Activated CD8-positive, alpha-beta memory T cell treated with anti-CD3 and anti-CD28 coated beads, Interleukin-2, amount 10 ng/mL, durations not matched to agents 7 days and 5 days (primary cell): ENCODE measurements around the gene DIAPH1. TPM values are rescaled to one million over a fixed set of nuclear protein-coding genes. Genes with fewer than 3 reads are reported as not detected.

Experiments
- ATAC-seq: fragments of 150-1000 bp; cut with Tn5 transposase; one replicate; pipeline ENCODE4 v1.10.0; 2021; ENCODE audit warnings: moderate library complexity
- CTCF ChIA-PET: fragments of 350-600 bp; sonication (Branson Sonifier 250); formaldehyde crosslinking; loops from one replicate; lab custom pipeline; 2021; ENCODE audit warnings: antibody characterized with exemption; lab: Charles Lee
- DNase-seq: peaks from one replicate; pipeline ENCODE4 v3.0.0-alpha.2; 2020
- H3K27ac Mint-ChIP-seq: one replicate; pipeline ENCODE4 v1.8.0; 2021; ENCODE audit warnings: mild to moderate bottlenecking, mixed read lengths
- H3K27me3 Mint-ChIP-seq: one replicate; pipeline ENCODE4 v1.8.0; 2021; ENCODE audit warnings: mixed read lengths
- H3K36me3 Mint-ChIP-seq: one replicate; pipeline ENCODE4 v1.8.0; 2021; ENCODE audit warnings: mild to moderate bottlenecking, mixed read lengths
- H3K4me1 Mint-ChIP-seq: one replicate; pipeline ENCODE4 v1.8.0; 2021; ENCODE audit warnings: mixed read lengths
- H3K4me3 Mint-ChIP-seq: one replicate; pipeline ENCODE4 v1.8.0; 2021; ENCODE audit warnings: mild to moderate bottlenecking, moderate library complexity, mixed read lengths
- H3K9me3 Mint-ChIP-seq: one replicate; pipeline ENCODE4 v1.8.0; 2022; ENCODE audit warnings: low read depth, mixed read lengths
- total RNA-seq, 2 experiments: library from RNA; stranded (reverse); gene quantifications; one replicate each; pipeline ENCODE4 v1.2.3, GENCODE V29; 2021

Gene DIAPH1
- total RNA-seq, 2 experiments from 2014 or later = 284 to 295 TPM

GRCh38 chr5:141603923-141604717 is 14.7 kb downstream of the DIAPH1 start:
- peaks cover 81% of the 10 kb centered on the region for H3K4me1 Mint-ChIP-seq
- peak overlapping the region; percentile 68 for H3K4me3 Mint-ChIP-seq
- no peak for DNase-seq
- no peaks in the 10 kb centered on the region for H3K9me3 Mint-ChIP-seq
- peaks cover 18% of the 10 kb centered on the region for H3K36me3 Mint-ChIP-seq
- peak overlapping the region; percentile 95 for H3K27ac Mint-ChIP-seq
- no peaks in the 10 kb centered on the region for H3K27me3 Mint-ChIP-seq
- CTCF ChIA-PET = interaction anchor here (0.9 to 13.7 kb wide), 6 partner anchors 12 to 47 kb away, joined by 3 to 274 read pairs (median 6); partner anchors contain the start of genes DIAPH1 and FCHSD1
- ATAC-seq = peak; percentile 32

GRCh38 chr5:141602606-141603005 is 16.2 kb downstream of the DIAPH1 start:
- CTCF ChIA-PET = interaction anchor here (0.6 to 13.7 kb wide), 4 partner anchors 11 to 36 kb away, joined by 3 to 274 read pairs (median 64); partner anchors contain the start of gene DIAPH1

GRCh38 chr5:141598391-141599345 is 20.1 kb downstream of the DIAPH1 start:
- Mint-ChIP-seq H3K27ac (peak overlapping the region; percentile 67), H3K36me3 (peaks cover 26% of the 10 kb centered on the region), H3K4me3 (no peak overlapping the region), H3K4me1 (peaks cover 70% of the 10 kb centered on the region), H3K9me3 (no peaks in the 10 kb centered on the region), H3K27me3 (no peaks in the 10 kb centered on the region)
- CTCF ChIA-PET = interaction anchor here (0.7 to 13.7 kb wide), 9 partner anchors 8 to 93 kb away, joined by 3 to 274 read pairs (median 4); partner anchors contain the start of genes DIAPH1, FCHSD1, HDAC3 and RELL2
- ATAC-seq = peak; percentile 75
- no peak for DNase-seq

More at GRCh38 chr5:141602606-141603005, 16.2 kb downstream of the DIAPH1 start:
- H3K9me3 Mint-ChIP-seq = no peaks in the 10 kb centered on the region
- no peaks in the 10 kb centered on the region for H3K27me3 Mint-ChIP-seq
- H3K4me1 Mint-ChIP-seq = peaks cover 82% of the 10 kb centered on the region
- peak overlapping the region; percentile 75 for H3K27ac Mint-ChIP-seq
- DNase-seq (no peak), ATAC-seq (no peak)
- H3K36me3 Mint-ChIP-seq = peaks cover 20% of the 10 kb centered on the region
- no peak overlapping the region for H3K4me3 Mint-ChIP-seq

GRCh38 chr5:141597814-141598213 is 21.0 kb downstream of the DIAPH1 start:
- DNase-seq (no peak), ATAC-seq (no peak)
- H3K4me1 Mint-ChIP-seq = peaks cover 69% of the 10 kb centered on the region
- CTCF ChIA-PET = interaction anchor here (0.7 to 13.7 kb wide), 9 partner anchors 9 to 94 kb away, joined by 3 to 274 read pairs (median 4); partner anchors contain the start of genes DIAPH1, FCHSD1, HDAC3 and RELL2
- H3K9me3 Mint-ChIP-seq = no peaks in the 10 kb centered on the region
- no peak overlapping the region for H3K4me3 Mint-ChIP-seq
- H3K36me3 Mint-ChIP-seq = peaks cover 29% of the 10 kb centered on the region
- H3K27ac Mint-ChIP-seq = peak overlapping the region; percentile 72
- no peaks in the 10 kb centered on the region for H3K27me3 Mint-ChIP-seq

- no peaks in the 10 kb centered on the region for H3K27me3 Mint-ChIP-seq
- peaks cover 27% of the 10 kb centered on the region for H3K36me3 Mint-ChIP-seq
Measured at GRCh38 chr5:141597394-141597793, 21.4 kb downstream of the DIAPH1 start.

GRCh38 chr5:141596867-141597266 is 21.9 kb downstream of the DIAPH1 start:
- Mint-ChIP-seq H3K27ac (peak overlapping the region; percentile 72), H3K4me3 (no peak overlapping the region), H3K9me3 (no peaks in the 10 kb centered on the region), H3K4me1 (peaks cover 71% of the 10 kb centered on the region), H3K36me3 (peaks cover 28% of the 10 kb centered on the region), H3K27me3 (no peaks in the 10 kb centered on the region)
- CTCF ChIA-PET = interaction anchor here (0.7 to 13.7 kb wide), 7 partner anchors 9 to 41 kb away, joined by 3 to 274 read pairs (median 4); partner anchors contain the start of genes DIAPH1, HDAC3 and RELL2
- ATAC-seq (no peak), DNase-seq (no peak)

More at GRCh38 chr5:141597394-141597793, 21.4 kb downstream of the DIAPH1 start:
- no peak for ATAC-seq
- Mint-ChIP-seq H3K27ac (peak overlapping the region; percentile 72), H3K4me3 (no peak overlapping the region), H3K9me3 (no peaks in the 10 kb centered on the region), H3K4me1 (peaks cover 70% of the 10 kb centered on the region)
- DNase-seq = no peak
- CTCF ChIA-PET = interaction anchor here (0.7 to 13.7 kb wide), 9 partner anchors 9 to 54 kb away, joined by 3 to 274 read pairs (median 4); partner anchors contain the start of genes DIAPH1, FCHSD1, HDAC3 and RELL2

- CTCF ChIA-PET = interaction anchor here (0.7 to 7.9 kb wide), 4 partner anchors 15 to 47 kb away, joined by 4 to 375 read pairs (median 122); partner anchors contain the start of genes DIAPH1, HDAC3 and RELL2
- H3K9me3 Mint-ChIP-seq = no peaks in the 10 kb centered on the region
- no peaks in the 10 kb centered on the region for H3K27me3 Mint-ChIP-seq
- DNase-seq (no peak), ATAC-seq (no peak)
- peaks cover 52% of the 10 kb centered on the region for H3K36me3 Mint-ChIP-seq
- H3K4me1 Mint-ChIP-seq = peaks cover 32% of the 10 kb centered on the region
- H3K4me3 Mint-ChIP-seq = no peak overlapping the region
- H3K27ac Mint-ChIP-seq = no peak overlapping the region
Measured at GRCh38 chr5:141590127-141590526, 28.7 kb downstream of the DIAPH1 start.

GRCh38 chr5:141586246-141586645 is 32.6 kb downstream of the DIAPH1 start:
- Mint-ChIP-seq H3K4me3 (no peak overlapping the region), H3K4me1 (peaks cover 11% of the 10 kb centered on the region), H3K27me3 (no peaks in the 10 kb centered on the region), H3K36me3 (peaks cover 67% of the 10 kb centered on the region), H3K27ac (no peak overlapping the region), H3K9me3 (no peaks in the 10 kb centered on the region)
- CTCF ChIA-PET = no interaction called here
- ATAC-seq (no peak), DNase-seq (no peak)

GRCh38 chr5:141585594-141585993 is 33.2 kb downstream of the DIAPH1 start:
- no peak for DNase-seq
- Mint-ChIP-seq H3K36me3 (peaks cover 67% of the 10 kb centered on the region), H3K4me3 (no peak overlapping the region), H3K27me3 (no peaks in the 10 kb centered on the region), H3K27ac (no peak overlapping the region), H3K4me1 (peaks cover 6% of the 10 kb centered on the region), H3K9me3 (no peaks in the 10 kb centered on the region)
- CTCF ChIA-PET = interaction anchor here (0.9 kb wide), 1 partner anchor 22 kb away, joined by 3 read pairs; no protein-coding TSS in a partner anchor
- ATAC-seq = no peak

GRCh38 chr5:141574122-141574510 is 44.7 kb downstream of the DIAPH1 start:
- no peaks in the 10 kb centered on the region for H3K9me3 Mint-ChIP-seq
- CTCF ChIA-PET = interaction anchor here (1.5 kb wide), 1 partner anchor 18 kb away, joined by 9 read pairs; no protein-coding TSS in a partner anchor
- DNase-seq = no peak
- no peak for ATAC-seq
- no peak overlapping the region for H3K4me3 Mint-ChIP-seq
- H3K36me3 Mint-ChIP-seq = peaks cover 67% of the 10 kb centered on the region
- no peak overlapping the region for H3K27ac Mint-ChIP-seq
- no peaks in the 10 kb centered on the region for H3K27me3 Mint-ChIP-seq
- no peaks in the 10 kb centered on the region for H3K4me1 Mint-ChIP-seq

GRCh38 chr5:141573489-141574121 is 45.2 kb downstream of the DIAPH1 start:
- ATAC-seq = no peak

GRCh38 chr5:141570655-141571054 is 48.1 kb downstream of the DIAPH1 start:
- Mint-ChIP-seq H3K4me1 (peaks cover 9% of the 10 kb centered on the region), H3K27ac (no peak overlapping the region), H3K9me3 (no peaks in the 10 kb centered on the region), H3K27me3 (no peaks in the 10 kb centered on the region), H3K4me3 (no peak overlapping the region), H3K36me3 (peaks cover 60% of the 10 kb centered on the region)
- ATAC-seq (no peak), DNase-seq (no peak)
- CTCF ChIA-PET = interaction anchor here (1.2 to 2.4 kb wide), 2 partner anchors 47 to 49 kb away, joined by 4 to 9 read pairs; partner anchors contain the start of gene DIAPH1

More at GRCh38 chr5:141573489-141574121, 45.2 kb downstream of the DIAPH1 start:
- Mint-ChIP-seq H3K9me3 (no peaks in the 10 kb centered on the region), H3K4me1 (no peaks in the 10 kb centered on the region), H3K4me3 (no peak overlapping the region), H3K27ac (no peak overlapping the region), H3K36me3 (peaks cover 67% of the 10 kb centered on the region), H3K27me3 (no peaks in the 10 kb centered on the region)
- no peak for DNase-seq
- CTCF ChIA-PET = interaction anchor here (1.5 to 2.5 kb wide), 2 partner anchors 19 to 45 kb away, joined by 7 to 9 read pairs; partner anchors contain the start of gene DIAPH1
